Astrocyte (in vitro differentiated cells and primary cell): ENCODE results near the gene C5orf24.

ENCODE experiments used
- EZH2 ChIP-seq: IDR thresholded peaks from 2 replicates; pipeline ENCODE4 v1.6.1; 2012; ENCODE audit warnings: mild to moderate bottlenecking, low read length, inconsistent platforms; ENCODE audit not compliant: insufficient read depth
- TF ChIP-seq, protein P1 (sequence below): IDR thresholded peaks from 2 replicates; pipeline ENCODE4 v1.5.1; 2011; ENCODE audit warnings: low read depth, mild to moderate bottlenecking, inconsistent platforms, low read length, moderate library complexity; ENCODE audit not compliant: insufficient read depth

DNA sequence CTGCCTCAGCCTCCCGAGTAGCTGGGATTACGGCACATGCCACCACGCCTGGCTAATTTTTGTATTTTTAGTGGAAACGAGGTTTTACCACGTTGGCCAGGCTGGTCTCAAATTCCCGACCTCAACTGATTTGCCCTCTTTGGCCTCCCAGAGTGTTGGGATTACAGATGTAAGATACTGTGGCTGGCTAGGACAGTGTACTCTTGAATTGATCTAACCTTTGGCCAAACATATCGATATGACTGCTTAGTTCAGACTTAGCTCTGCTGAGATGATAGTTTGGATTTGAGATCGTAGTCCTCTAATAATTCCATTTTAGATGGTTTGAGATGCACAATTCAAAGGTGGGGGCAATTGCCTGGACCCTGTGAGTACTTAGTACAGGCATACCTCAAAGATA is 43.6 kb downstream of the C5orf24 start:
- TF ChIP-seq, protein P1, sequence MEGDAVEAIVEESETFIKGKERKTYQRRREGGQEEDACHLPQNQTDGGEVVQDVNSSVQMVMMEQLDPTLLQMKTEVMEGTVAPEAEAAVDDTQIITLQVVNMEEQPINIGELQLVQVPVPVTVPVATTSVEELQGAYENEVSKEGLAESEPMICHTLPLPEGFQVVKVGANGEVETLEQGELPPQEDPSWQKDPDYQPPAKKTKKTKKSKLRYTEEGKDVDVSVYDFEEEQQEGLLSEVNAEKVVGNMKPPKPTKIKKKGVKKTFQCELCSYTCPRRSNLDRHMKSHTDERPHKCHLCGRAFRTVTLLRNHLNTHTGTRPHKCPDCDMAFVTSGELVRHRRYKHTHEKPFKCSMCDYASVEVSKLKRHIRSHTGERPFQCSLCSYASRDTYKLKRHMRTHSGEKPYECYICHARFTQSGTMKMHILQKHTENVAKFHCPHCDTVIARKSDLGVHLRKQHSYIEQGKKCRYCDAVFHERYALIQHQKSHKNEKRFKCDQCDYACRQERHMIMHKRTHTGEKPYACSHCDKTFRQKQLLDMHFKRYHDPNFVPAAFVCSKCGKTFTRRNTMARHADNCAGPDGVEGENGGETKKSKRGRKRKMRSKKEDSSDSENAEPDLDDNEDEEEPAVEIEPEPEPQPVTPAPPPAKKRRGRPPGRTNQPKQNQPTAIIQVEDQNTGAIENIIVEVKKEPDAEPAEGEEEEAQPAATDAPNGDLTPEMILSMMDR = no peak
- no peak for TF ChIP-seq EZH2
